ENCODE results near the gene NRARP. TPM values are rescaled to one million over a fixed set of nuclear protein-coding genes. Genes with fewer than 3 reads are reported as not detected.

The NRARP gene
- total and polyA plus RNA-seq, 2 experiments from 2014 or later = 8.7 to 16.5 TPM

- Histone ChIP-seq H3K4me3 (peak within 1 kb of the TSS; percentile 98), H3K27me3 (no peaks in the 10 kb centered on the region), H3K4me1 (ENCODE audit: low read depth) (peaks cover 19% of the 10 kb centered on the region), H3K36me3 (peaks cover 7% of the 10 kb centered on the region), H3K9me3 (ENCODE audit: low read depth) (no peaks in the 10 kb centered on the region), H3K27ac (peak within 1 kb of the TSS; percentile 57)
- peak; percentile 93 to 94 for DNase-seq (ENCODE audit: low read depth in 1 of 2, low spot score in 1 of 2)
- no peak for TF ChIP-seq CTCF (IDR thresholded peaks at IDR 0.05; ENCODE audit: low read depth, low read length)
These were observed 47.2 kb downstream of the NRARP start, which contains the start of gene NELFB for GRCh38 chr9:137254624-137255447. NELFB (plus strand) TSS chr9:137255327.

- Histone ChIP-seq H3K27me3 (no peaks in the 10 kb centered on the region), H3K4me1 (ENCODE audit: low read depth) (peaks cover 19% of the 10 kb centered on the region), H3K36me3 (peaks cover 3% of the 10 kb centered on the region), H3K9me3 (ENCODE audit: low read depth) (no peaks in the 10 kb centered on the region), H3K27ac (no peak overlapping the region), H3K4me3 (peak overlapping the region; percentile 98)
- DNase-seq (ENCODE audit: low read depth in 1 of 2, low spot score in 1 of 2) = no peak
- TF ChIP-seq CTCF (IDR thresholded peaks at IDR 0.05; ENCODE audit: low read depth, low read length) = no peak
These were observed 48.1 kb downstream of the NRARP start for GRCh38 chr9:137253717-137254623.

GRCh38 chr9:137252555-137253506, 49.2 kb downstream of the NRARP start:
- no peak for TF ChIP-seq CTCF (IDR thresholded peaks at IDR 0.05; ENCODE audit: low read depth, low read length)

GRCh38 chr9:137251490-137252268, 50.4 kb downstream of the NRARP start:
- Histone ChIP-seq H3K4me3 (no peak overlapping the region), H3K9me3 (ENCODE audit: low read depth) (no peaks in the 10 kb centered on the region), H3K27ac (no peak overlapping the region), H3K27me3 (no peaks in the 10 kb centered on the region), H3K4me1 (ENCODE audit: low read depth) (peaks cover 24% of the 10 kb centered on the region), H3K36me3 (no peaks in the 10 kb centered on the region)
- no peak for DNase-seq (ENCODE audit: low read depth in 1 of 2, low spot score in 1 of 2)
- no peak for TF ChIP-seq CTCF (IDR thresholded peaks at IDR 0.05; ENCODE audit: low read depth, low read length)

More at GRCh38 chr9:137252555-137253506, 49.2 kb downstream of the NRARP start:
- Histone ChIP-seq H3K4me3 (no peak overlapping the region), H3K27me3 (no peaks in the 10 kb centered on the region), H3K4me1 (ENCODE audit: low read depth) (peaks cover 19% of the 10 kb centered on the region), H3K27ac (no peak overlapping the region), H3K9me3 (ENCODE audit: low read depth) (no peaks in the 10 kb centered on the region), H3K36me3 (no peaks in the 10 kb centered on the region)
- DNase-seq (ENCODE audit: low read depth in 1 of 2, low spot score in 1 of 2) = peak in 1 of 2 donors; percentile 52
